Hematopoietic multipotent progenitor cell treated with erythropoietin and hydrocortisone succinate and interleukin-3 and kit ligand, for 4 days (in vitro differentiated cells): ENCODE results near the gene PALM3.
"Not testable (repeated sequence)": the region's sequence is repeated elsewhere in the genome, so short reads cannot be mapped to it uniquely, and the experiment has no call there.

Source experiments
- DNase-seq: peaks from one replicate; pipeline ENCODE4 v3.0.0-alpha.2; 2015

The PALM3 gene

DNA sequence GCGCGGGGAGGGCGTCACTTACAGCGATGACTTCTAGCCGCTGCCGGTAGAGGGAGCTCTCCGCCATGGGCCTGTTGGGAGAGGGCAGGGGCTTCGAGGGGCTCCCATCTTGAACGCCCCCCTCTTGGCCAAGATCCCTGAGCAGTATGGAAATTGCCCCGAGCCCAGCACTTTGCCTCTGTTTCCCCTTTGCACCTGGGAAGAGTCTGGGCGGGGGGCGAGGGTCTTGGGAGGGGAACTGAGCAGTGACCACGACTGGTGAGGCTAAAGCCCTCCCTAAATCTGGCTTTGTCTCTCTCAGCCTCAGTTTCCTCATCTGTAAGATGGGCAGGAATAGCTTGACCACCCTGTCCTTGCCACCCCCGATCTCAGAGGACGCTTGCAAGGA, 2.8 kb downstream of the PALM3 start:
- peak; percentile 60 for DNase-seq

DNA sequence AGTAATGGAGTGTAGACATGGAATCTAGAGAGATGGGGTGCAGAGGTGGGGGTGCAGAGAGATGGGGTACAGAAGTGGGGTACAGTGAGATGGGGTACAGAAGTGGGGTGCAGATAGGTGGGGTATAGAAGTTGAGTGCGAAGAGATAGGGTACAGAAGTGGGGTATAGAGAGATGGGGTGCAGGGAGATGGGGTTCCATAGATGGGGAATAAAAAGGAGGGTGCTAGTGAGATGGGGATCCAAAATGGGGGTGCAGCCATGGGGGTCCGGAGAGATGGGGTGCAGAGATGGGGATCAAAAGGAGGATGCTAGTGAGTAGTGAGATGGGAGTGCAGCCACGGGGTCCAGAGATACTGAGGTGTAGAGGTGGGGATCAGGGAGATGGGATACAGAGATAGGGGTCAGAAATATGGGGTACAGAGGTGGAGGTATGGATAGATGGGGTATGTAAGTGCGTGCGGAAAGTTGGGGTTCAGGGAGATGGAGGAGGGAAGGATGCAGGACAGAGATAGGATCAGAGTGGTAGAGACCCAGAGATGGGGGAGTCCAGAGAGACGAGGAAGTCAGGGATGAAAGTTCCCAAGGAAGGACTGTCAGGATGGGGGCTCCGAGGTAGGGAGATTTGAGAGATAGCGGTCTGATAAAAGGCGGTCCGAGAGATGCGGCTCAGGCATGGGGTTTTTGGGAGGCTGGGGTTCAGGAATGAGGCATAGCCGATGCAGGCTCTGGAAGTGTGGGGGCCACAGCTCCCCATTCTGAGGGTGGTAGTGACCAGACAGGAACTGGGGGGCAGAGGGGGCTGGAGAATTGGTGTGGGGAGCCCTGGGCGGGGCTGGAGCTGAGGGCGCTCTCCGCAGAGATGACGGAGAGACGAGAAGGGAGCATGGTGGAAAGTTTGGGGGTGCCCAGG, 3.4 kb downstream of the PALM3 start:
- DNase-seq = no peak

DNA sequence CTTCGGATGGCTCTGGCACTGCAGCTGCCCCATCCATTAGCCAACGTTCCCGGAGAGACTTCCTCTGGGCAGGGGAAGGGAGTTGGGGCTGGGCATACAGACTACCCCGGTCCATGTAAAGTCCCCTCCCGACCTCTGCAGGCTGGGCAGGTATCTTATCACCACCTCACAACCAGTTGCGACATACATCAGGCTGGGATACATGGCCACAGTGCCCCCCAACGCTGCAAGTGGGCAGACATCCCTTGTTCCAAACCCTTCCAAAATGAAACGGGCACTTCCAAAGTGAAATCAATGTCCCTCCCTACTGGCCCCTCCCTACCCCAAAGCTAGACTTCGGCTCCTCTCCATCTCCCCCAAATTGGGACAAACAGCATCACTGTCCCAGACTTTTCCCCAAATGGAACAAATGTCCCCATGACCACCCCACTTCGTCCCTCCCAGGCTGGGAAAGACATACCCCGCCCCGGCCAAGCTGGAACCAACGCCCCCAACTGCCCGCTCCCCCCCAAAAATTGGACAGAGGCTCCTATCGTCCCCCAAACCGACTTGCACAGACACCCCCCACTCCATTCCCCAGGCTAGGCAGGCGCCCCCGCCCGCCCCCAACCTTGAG, 5.0 kb downstream of the PALM3 start:
- no peak for DNase-seq

DNA sequence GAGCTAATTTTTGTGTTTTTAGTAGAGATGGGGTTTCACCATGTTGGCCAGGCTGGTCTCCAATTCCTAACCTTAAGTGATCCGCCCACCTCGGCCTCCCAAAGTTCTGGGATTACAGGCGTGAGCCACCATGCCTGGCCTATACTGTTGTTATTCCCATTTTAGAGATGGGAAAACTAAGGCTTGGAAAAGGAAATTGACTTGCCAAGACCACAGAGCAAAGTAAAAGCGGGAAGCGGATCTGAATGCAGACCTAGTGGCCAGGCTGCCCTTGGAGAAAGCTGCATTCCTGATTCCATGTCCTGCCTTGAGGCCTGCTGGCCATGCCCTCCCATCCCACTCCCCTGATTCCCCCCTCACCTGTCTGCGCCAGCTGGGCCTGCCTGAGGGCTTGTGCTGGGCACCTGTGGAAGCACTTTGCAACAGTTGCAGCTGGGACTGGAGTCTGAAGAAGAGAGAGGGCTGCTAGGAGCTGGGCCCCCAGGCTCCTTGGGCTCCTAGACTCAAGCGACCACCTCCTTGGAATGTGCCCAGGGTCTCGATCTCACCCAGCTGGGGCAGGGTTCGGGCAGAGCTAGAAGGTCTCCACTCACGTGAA, 5.7 kb downstream of the PALM3 start:
- DNase-seq = no peak

DNA sequence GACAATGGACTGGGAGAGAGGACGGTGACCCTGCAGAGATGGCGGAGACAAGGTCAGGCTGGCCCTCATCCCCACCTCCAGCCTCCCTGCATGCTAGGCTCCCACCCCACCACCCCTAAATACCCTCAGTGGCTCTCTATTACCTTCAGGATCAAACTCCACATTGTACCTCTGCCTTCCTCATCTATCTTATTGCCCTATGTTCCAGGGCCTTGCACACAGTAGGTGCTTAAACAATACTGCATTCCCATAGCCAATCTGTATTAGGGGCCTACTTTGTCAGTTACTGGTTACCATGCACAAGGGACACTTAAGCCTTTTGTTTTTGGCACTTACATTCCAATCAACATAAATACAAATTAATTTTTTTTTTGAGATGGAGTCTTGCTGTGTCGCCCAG, 6.5 kb downstream of the PALM3 start:
- DNase-seq = no peak

DNA sequence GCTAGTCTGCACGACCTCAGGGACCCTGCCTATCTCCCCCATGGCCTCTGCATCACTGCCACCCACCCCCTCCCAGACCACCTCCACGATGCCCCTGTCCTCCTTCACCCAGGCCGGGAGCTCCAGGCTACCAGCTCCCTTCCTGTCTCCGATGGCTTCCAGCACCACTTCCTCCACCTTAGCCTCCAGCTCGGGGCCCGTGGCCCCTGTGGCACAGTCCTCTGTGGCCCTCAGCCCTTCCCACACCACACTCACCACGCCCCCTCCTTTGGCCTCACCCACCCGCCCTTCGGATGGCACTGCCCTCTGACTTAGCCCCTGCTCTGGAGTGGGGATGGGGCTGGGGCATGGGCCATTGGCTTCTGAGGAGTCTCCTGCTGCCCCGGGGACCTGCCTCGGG, 7.2 kb downstream of the PALM3 start:
- DNase-seq = no peak

DNA sequence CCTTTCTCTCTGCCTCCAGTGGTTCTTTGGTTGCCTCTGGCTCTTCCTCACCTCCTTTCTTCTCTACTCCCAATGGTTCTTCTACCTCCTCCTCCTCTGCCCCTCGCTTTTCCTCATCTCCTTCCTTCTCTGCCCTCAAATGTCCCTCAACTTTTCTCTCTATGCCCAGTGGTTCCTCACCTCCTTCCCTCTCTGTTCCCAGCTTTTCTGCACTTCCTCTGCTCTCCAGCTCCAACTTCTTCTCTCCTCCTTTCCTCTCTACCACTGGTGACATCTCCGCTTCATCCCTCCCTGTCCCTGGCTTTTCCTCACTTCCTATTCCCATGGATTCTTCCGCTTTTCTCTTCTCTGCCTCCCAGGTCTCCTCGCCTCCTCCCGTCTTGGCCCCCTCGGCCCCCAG, 7.8 kb downstream of the PALM3 start:
- DNase-seq = no peak

DNA sequence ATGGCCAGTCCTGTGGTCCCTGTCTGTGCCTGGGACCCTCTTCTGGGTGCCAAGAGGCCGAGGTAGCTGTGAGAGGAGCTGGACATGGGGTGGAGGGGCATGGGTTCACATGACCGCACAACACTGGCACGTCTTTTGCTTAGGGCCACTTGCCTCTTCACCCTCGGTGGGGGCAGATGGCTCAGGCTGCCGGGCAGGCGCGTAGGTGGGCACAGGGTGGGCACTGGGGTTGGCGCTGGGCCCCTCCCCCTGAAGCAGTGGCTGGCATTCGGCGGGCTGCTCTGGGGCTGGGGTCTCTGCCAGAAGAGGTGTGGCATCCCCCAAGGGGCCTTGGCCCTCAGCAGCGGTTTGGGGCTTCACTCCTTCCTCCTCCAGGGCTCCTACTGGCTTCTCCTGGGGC, 8.4 kb downstream of the PALM3 start:
- DNase-seq = no peak

DNA sequence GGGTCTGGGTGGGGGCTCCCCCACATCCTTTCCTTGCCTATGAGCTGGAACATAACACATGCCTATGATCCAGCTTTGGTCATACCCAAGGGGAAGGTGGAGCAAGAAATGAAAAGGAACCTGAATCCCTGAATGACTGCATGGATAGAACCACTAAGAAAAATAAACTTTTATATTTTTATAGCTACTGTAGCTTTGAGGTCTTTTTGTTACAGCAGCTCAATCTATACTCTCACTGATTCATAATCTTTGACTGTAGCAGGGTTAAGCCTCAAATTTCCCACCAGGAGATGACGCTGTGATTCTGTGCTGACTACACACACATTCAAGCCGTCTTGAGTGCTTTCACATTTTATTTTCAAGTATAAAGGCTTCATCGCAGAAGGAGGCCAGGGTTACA, 8.8 kb downstream of the PALM3 start:
- no peak for DNase-seq

DNA sequence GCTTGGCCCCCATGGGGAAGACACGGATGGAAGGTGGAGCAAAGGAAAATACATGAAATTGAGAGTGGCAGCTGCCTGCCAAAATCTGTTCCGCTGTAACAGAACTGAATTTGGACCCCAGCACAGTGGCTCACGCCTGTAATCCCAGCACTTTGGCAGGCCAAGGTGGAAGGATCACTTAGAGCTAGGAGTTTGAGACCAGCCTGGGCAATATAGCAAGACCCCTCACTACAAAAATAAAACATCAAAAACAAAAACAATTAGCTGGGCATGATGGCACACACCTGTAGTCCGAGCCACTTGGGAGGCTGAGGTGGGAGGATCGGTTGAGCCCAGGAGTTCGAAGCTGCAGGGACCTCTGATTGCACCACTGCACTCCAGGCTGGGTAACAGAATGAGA, 9.4 kb downstream of the PALM3 start:
- DNase-seq = no peak

DNA sequence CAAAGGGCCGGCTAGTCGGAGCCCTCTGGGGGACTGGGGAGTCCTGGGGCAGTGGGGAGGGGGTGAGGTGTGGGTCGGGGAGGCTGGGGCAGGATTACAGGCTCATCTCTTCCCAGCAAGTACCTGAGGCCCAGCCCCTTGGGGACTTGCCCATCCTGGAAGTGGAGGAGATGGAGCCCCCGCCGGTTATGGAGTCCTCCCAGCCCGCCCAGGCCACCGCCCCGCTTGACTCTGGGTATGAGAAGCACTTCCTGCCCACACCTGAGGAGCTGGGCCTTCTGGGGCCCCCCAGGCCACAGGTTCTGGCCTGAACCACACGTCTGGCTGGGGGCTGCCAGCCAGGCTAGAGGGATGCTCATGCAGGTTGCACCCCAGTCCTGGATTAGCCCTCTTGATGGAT, 9.9 kb downstream of the PALM3 start:
- DNase-seq = no peak

DNA sequence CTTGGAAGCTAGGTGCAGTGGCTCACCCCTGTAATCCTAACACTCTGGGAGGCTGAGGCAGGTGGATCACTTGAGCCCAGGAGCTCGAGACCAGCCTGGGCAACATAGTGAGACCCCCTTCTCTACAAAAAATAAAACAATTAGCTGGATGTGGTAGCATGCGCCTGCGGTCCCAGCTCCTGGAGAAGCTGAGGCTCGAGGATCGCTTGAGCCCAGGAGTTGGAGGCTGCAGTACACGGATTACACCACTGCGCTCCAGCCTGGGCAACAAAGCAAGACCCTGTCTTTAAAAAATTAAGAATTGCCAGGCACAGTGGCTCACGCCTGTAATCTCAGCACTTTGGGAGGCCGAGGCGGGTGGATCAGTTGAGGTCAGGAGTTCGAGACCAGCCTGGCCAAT, 10.9 kb downstream of the PALM3 start:
- DNase-seq = not testable (repeated sequence)

DNA sequence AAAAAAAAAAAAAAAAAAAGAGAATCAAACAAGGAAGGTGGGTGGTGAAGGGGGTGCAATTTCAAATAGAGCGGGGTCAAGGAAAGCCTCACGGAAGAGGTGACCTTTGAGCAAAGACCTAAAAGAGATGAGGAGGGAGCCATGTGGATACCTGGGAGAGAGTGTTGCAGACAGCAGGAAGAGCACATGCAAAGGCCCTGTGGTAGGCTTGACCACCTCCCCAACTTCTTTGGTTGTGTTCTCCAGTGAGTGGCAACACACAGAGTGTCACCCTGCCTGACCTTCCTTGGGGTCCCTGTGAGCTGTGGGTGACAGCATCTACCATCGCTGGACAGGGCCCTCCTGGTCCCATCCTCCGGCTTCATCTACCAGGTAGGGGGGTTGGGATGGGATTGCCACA, 11.4 kb downstream of the PALM3 start:
- no peak for DNase-seq

DNA sequence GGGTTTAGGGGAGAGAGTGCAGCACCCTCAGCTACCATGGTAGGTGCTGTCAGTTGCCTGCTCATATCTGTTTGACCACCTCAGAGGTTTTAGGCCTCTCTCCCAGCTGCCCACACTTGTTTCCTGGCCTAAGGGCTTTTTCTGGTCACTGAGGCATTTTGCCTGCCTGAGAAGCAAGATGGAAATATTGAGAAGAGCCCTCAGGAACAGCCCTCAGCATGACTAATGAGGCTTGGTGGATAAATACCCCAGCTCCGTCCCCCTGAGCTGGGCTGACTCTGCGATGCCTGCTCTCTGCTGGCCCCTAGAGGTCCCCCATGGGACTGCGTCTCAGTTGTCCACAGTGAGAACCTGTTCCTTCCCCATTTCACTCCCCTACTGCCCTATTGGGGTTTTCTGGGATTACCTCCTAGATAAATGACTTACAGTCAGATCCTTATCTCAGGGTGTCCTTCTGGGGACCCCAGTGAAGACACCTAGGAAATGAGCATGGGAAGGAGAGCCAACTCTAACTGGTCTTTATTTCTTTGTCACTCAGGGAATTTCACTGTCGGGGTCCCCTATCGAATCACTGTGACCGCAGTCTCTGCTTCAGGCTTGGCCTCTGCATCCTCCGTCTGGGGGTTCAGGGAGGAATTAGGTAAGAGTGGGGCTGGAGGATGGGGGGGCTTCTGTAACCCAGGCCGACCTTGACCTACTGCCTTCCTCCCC, 13.3 kb downstream of the PALM3 start:
- DNase-seq = peak; percentile 82

DNA sequence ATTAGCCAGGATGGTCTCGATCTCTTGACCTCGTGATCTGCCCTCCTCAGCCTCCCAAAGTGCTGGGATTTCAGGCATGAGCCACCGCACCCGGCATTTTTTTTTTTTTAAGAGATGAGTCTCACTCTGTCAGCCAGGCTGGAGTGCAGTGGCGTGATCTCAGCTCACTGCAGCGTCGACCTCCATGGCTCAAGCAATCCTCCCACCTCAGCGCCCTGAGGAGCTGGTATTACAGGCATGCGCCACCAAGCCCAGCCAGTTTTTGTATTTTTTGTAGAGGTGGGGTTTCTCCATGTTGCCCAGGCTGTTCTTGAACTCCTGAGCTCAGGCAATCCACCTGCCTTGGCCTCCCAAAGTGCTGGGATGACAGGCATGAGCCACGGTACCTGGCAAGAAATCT, 14.0 kb downstream of the PALM3 start:
- not testable (repeated sequence) for DNase-seq

DNA sequence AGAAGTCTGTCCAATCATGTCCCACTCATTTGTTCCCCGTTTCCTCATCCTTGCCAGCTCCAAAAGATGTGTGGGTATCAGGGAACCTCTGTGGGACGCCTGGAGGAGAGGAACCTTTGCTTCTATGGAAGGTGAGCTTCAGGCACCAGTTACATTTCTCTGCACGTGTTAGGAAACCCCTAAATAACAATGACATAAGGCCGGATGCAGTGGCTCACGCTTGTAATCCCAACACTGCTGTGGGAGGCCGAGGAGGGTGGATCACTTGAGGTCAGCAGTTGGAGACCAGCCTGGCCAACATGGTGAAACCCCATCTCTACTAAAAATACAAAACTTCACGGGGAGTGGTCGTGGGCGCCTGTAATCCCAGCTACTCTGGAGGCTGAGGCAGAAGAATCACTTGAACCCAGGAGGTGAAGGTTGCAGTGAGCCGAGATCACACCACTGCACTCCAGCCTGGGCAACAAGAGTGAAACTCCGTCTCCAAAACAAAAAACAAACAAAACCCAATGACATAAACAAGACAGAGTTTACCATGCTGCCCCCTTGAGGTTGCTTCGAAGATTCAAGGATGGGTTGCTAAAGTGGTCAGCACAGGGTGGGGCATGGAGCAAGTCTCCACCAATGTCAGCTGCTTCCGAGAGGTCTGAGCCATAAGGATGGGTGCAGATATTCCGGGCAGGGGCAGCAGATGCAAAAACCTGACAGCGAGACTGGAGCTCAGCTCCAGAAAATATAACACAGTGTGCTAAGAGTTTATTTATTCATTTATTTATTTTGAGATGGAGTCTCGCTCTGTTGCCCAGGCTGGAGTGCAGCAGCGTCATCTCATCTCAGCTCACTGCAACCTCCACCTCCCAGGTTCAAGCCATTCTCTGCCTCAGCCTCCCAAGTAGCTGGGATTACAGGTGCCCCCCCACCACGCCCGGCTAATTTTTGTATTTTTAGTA, 18.9 kb downstream of the PALM3 start:
- DNase-seq = peak; percentile 82

DNA sequence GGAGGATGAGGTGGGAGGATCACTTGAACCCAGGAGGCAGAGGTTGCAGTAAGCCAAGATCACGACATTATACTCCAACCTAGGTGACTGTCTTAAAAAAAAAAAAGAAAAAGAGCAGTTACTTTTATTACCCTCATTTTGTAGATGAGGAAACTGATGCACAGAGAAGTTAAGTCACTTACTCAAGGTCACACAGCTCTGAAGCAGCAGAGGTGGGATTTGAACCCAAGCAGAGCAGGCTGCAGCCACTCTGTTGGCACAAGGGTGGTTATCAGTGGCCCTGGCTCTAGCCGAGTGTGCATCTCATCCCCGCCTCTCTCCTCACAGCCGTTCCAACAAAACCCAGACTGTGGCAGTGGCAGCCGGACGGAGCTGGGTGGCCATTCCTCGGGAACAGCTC, 22.7 kb downstream of the PALM3 start:
- no peak for DNase-seq

DNA sequence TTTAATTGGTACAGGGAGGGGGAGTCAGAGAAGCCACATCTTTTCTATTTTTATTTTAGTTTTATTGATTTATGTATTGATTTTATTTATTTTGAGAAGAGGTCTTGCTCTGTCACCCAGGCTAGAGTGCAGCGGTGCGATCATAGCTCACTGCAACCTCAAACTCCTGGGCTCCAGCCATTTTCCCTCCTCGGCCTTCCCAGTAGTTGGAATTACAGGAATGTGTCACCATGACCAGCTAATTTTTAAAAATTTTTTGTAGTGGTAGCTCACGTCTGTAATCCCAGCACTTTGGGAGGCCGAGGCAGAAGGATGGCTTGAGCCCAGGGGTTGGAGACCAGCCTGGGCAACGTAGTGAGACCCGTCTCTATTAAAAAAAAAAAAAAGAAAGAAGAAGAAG, 26.2 kb downstream of the PALM3 start:
- DNase-seq = no peak

DNA sequence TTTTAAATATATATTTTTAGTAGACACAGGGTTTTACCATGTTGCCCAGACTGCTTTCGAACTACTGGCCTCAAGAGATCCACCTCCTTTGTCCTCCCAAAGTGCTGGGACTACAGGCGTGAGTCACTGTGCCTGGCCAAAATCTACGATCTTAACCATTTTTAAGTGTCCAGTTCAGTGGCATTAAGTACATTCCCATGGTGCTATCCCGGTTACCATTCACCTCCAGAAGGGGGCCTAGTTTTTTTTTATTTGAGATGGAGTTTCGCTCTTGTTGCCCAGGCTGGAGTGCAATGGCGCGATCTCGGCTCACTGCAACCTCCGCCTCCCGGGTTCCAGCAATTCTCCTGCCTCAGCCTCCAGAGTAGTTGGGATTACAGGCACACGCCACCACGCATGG, 26.7 kb downstream of the PALM3 start:
- DNase-seq = not testable (repeated sequence)

DNA sequence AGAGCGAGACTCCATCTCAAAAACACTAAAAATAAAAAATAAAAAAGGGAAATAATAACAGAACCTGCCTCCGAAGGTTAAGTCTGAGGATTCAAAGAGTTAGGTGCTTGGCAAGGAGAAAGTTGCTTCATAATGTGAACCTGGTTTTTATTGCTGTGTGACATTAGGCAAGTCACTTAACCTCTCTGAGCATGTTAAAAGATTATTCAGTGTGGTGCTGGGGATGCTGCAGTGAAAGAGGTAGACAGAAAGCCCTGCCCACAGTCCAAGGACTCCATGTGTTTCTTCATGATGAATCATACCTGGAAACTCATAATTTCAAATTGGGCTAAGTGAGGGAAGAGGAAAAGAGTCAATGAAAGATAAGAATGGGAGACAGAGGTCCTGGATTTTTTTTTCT, 27.9 kb downstream of the PALM3 start:
- no peak for DNase-seq

DNA sequence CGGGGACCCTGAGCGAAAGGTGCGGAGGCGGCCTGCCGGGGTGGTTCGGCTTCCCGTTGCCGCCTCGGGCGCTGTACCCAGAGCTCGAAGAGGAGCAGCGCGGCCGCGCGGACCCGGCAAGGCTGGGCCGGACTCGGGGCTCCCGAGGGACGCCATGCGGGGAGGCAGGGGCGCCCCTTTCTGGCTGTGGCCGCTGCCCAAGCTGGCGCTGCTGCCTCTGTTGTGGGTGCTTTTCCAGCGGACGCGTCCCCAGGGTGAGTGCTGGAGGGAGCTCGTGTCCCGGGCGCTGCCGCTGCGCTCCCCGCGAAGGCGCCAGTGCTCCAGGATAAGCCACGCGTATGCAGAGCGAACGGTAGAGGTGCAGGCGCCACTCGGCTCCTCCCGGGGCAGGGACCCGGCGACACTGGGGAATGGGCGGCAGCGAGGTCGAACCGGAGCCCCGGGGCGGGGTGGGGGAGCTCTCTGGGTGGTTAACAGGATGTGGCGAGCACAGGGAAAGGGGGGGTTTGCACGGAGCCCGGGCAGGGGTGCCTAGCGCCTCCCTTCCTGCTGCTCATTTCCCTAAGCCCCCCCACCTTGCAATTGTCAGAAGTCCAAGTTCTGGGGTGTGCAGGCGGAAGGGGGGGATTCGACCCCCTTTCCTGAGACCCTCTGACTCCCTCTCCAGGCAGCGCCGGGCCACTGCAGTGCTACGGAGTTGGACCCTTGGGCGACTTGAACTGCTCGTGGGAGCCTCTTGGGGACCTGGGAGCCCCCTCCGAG, 30.0 kb downstream of the PALM3 start, which contains the start of gene IL27RA:
TSS of gene IL27RA (plus strand) at position 44 of the 762 bp plus-strand sequence. CDS start at position 155, 111 bp downstream.
- DNase-seq = peak; percentile 93
